GM12878 (cell line): Measurements from ENCODE around the gene IMMP2L. TPM values are rescaled to one million over a fixed set of nuclear protein-coding genes. Genes with fewer than 3 reads are reported as not detected.

Experiments used
- ATAC-seq: fragments of 200-7000 bp; cut with Tn5 transposase; 3 replicates; pipeline ENCODE4 v1.9.1; 2020; ENCODE audit warnings: mild to moderate bottlenecking, moderate library complexity
- BruUV-seq: library from RNA; stranded (reverse); fragments of 400-500 nt; replicated peaks from 2 replicates; lab custom pipeline; 2021; lab: Mats Ljungman, UMichigan
- CTCF ChIA-PET: fragments of 300-600 bp; sonication (Branson Sonifier 250); formaldehyde crosslinking; extraction: SDS; loops from one replicate; lab custom pipeline; 2021; ENCODE audit warnings: inconsistent platforms; lab: Yijun Ruan, JAX
- POLR2A ChIA-PET: fragments of 350-600 bp; formaldehyde crosslinking; extraction: SDS; loops from one replicate; lab custom pipeline; 2021; ENCODE audit warnings: inconsistent platforms; lab: Charles Lee
- RAD21 ChIA-PET: fragments of 300-600 bp; sonication (Branson Sonifier 250); formaldehyde crosslinking; loops from one replicate; lab custom pipeline; 2023; ENCODE audit warnings: antibody characterized with exemption; ENCODE audit not compliant: unreplicated experiment; lab: Charles Lee
- SMC1A ChIA-PET: fragments of 300-600 bp; sonication (Branson Sonifier 250); formaldehyde crosslinking; loops from one replicate; lab custom pipeline; 2023; ENCODE audit not compliant: unreplicated experiment, uncharacterized antibody; lab: Charles Lee
- DNase-seq: peaks from one replicate; pipeline ENCODE4 v3.0.0-alpha.2; 2011; ENCODE audit warnings: low read depth, low spot score
- FAIRE-seq: peaks from 3 replicates; lab custom pipeline; 2011; peaks lifted over from hg19 to GRCh38; lab: Jason Lieb, UNC
- H2AFZ ChIP-seq: 2 replicates; pipeline ENCODE4 v1.6.0; 2011; ENCODE audit warnings: low read depth, low read length, control low read depth; ENCODE audit not compliant: control insufficient read depth
- H3K27ac ChIP-seq: 2 replicates; pipeline ENCODE4 v1.5.1; 2011; ENCODE audit warnings: control low read depth; ENCODE audit not compliant: control insufficient read depth, insufficient read depth
- H3K27me3 ChIP-seq, 2 experiments: replicated peaks in 1 of 2; 2 replicates each; pipeline versions ENCODE4 v1.6.0 to v1.6.1; 2011; ENCODE audit warnings: low read length in 1 of 2; ENCODE audit not compliant: control insufficient read depth in 2 of 2, insufficient read depth in 2 of 2
- H3K36me3 ChIP-seq, 2 experiments: 2 replicates each; pipeline ENCODE4 v1.5.1; 2011; ENCODE audit warnings: low read length in 1 of 2; ENCODE audit not compliant: control insufficient read depth in 2 of 2, insufficient read depth in 2 of 2
- H3K4me1 ChIP-seq: 2 replicates; pipeline ENCODE4 v1.6.1; 2011; ENCODE audit warnings: mild to moderate bottlenecking, low read length, moderate library complexity, mixed read lengths; ENCODE audit not compliant: control insufficient read depth, insufficient read depth
- H3K4me2 ChIP-seq: 2 replicates; pipeline ENCODE4 v1.6.0; 2011; ENCODE audit warnings: control low read depth; ENCODE audit not compliant: control insufficient read depth, insufficient read depth
- H3K4me3 ChIP-seq: fragments of 200-600 bp; sonication (generic); 2 replicates; pipeline ENCODE4 v1.5.1; 2016
- H3K79me2 ChIP-seq: 2 replicates; pipeline ENCODE4 v1.6.0; 2011; ENCODE audit warnings: low read length; ENCODE audit not compliant: control insufficient read depth, insufficient read depth
- H3K9ac ChIP-seq: 2 replicates; pipeline ENCODE4 v1.8.0; 2011; ENCODE audit warnings: low read length, control low read depth, mixed read lengths; ENCODE audit not compliant: control insufficient read depth, insufficient read depth
- H3K9me3 ChIP-seq: replicated peaks from 3 replicates; pipeline ENCODE4 v1.5.1; 2011; ENCODE audit warnings: mild to moderate bottlenecking, low read length; ENCODE audit not compliant: control insufficient read depth, insufficient read depth
- H4K20me1 ChIP-seq: 2 replicates; pipeline ENCODE4 v1.6.0; 2011; ENCODE audit not compliant: control insufficient read depth, insufficient read depth
- EED ChIP-seq: sonication (generic); IDR thresholded peaks from 2 replicates; pipeline ENCODE4 v1.6.1; 2016; ENCODE audit warnings: antibody characterized with exemption, low read depth
- EZH2 ChIP-seq: IDR thresholded peaks from 2 replicates; pipeline ENCODE4 v1.6.1; 2012; ENCODE audit warnings: low read depth, mild to moderate bottlenecking, control low read depth, inconsistent platforms, low read length, borderline replicate concordance; ENCODE audit not compliant: control insufficient read depth
- MXI1 ChIP-seq: fragments of 150-350 bp; IDR thresholded peaks from 2 replicates; pipeline ENCODE4 v1.6.1; 2011; ENCODE audit warnings: low read depth, mild to moderate bottlenecking, inconsistent platforms, low read length, improper control_type of control experiment
- SMC3 ChIP-seq: IDR thresholded peaks from 2 replicates; pipeline ENCODE4 v1.6.1; 2011; ENCODE audit warnings: low read length, improper control_type of control experiment, borderline replicate concordance
- SREBF1 ChIP-seq: IDR thresholded peaks from 2 replicates; pipeline ENCODE4 v1.6.1; 2012; ENCODE audit warnings: mild to moderate bottlenecking, low read length
- WGBS: methylation state at CpG from one replicate; pipeline ENCODE4 v1.1.6; 2016; ENCODE audit warnings: low lambda C conversion rate; ENCODE audit not compliant: insufficient replicate concordance, insufficient coverage; ENCODE audit errors: missing lambda C conversion rate; 5-methylcytosine and 5-hydroxymethylcytosine counted together
- in situ Hi-C: fragments of 300-500 bp; cut with MboI; formaldehyde crosslinking; loops from 9 replicates; pipeline ENCODE4 v1.14.3; 2018; ENCODE audit warnings: mixed read lengths
- intact Hi-C: fragments of 100-400 bp; cut with micrococcal nuclease; formaldehyde crosslinking; loops from one replicate; pipeline ENCODE4 v1.14.2; 2022; ENCODE audit not compliant: unreplicated experiment
- polyA plus RNA-seq, 11 experiments: library from polyadenylated mRNA; depleted of rRNA in 4 of 11; unstranded in 6 of 11; stranded (reverse) in 5 of 11; fragments of >200 nt; fragmentation: Nextera tagmentation in 4 of 11; fragmentation: Illumina TruSeq in 1 of 11; extraction: Ambion mirVana in 4 of 11; extraction: Trizol in 1 of 11; gene quantifications; 1 replicate in 1 of 11; 2 replicates in 10 of 11; pipeline versions ENCODE4 v1.2.1 to v1.2.3, GENCODE V29; 2011 to 2016; ENCODE audit warnings: inconsistent platforms in 2 of 11, missing spikeins in 2 of 11, low read depth in 1 of 11
- total RNA-seq, 4 experiments: library from RNA; depleted of rRNA in 3 of 4; stranded (reverse); fragments of >200 nt in 3 of 4; fragmentation: Illumina TruSeq in 1 of 4; extraction: Trizol in 1 of 4; gene quantifications; 2 replicates each; pipeline versions ENCODE4 v1.2.1 to v1.2.3, GENCODE V29; 2013 to 2021

Gene IMMP2L
- total and polyA plus RNA-seq, 10 of the 15 experiments (the other 5 are each of a cell fraction or from before 2014, with no cell fraction given) = 12.6 to 46.3 (median 19.6) TPM

- Histone ChIP-seq H3K27me3 (no peaks in the 10 kb centered on the region), H2AFZ (no peak overlapping the region), H3K9me3 (no peaks in the 10 kb centered on the region; the same call in 2 of the 3 replicates), H3K79me2 (no peaks in the 10 kb centered on the region), H3K4me2 (no peak overlapping the region), H3K4me3 (no peak overlapping the region), H4K20me1 (no peaks in the 10 kb centered on the region), H3K9ac (no peak overlapping the region), H3K36me3 (no peaks in the 10 kb centered on the region), H3K27ac (no peak overlapping the region), H3K4me1 (peaks cover 19% of the 10 kb centered on the region)
- POLR2A ChIA-PET = no interaction called here
- BruUV-seq = no TSS peak
- in situ Hi-C loops = no loop called here
- DNase-seq (no peak), FAIRE-seq (no peak), ATAC-seq (no peak)
- intact Hi-C loops = no loop called here
- RAD21 ChIA-PET = no interaction called here
- SMC1A ChIA-PET = interaction anchor here (1.1 kb wide), 1 partner anchor 16 kb away, joined by 3 read pairs; no protein-coding TSS in a partner anchor
- CTCF ChIA-PET = no interaction called here
- TF ChIP-seq EED = no peak
- TF ChIP-seq EZH2 = no peak
- TF ChIP-seq SREBF1 = no peak
- 100% methylated on average over 1 of the region's 1 CpG for WGBS
These were observed 37.2 kb downstream of the IMMP2L start for GRCh38 chr7:111525100-111525499.

GRCh38 chr7:111521660-111522059 is 40.6 kb downstream of the IMMP2L start:
- H3K4me2 ChIP-seq = no peak overlapping the region
- no peak for FAIRE-seq
- peaks cover under 1% of the 10 kb centered on the region; the same call in 1 of the 2 replicates for H3K4me1 ChIP-seq
- in situ Hi-C loops = no loop called here
- no peak overlapping the region for H3K4me3 ChIP-seq
- H3K9me3 ChIP-seq = no peaks in the 10 kb centered on the region; the same call in 2 of the 3 replicates
- no peak for ATAC-seq
- no peak overlapping the region for H2AFZ ChIP-seq
- intact Hi-C loops = no loop called here
- TF ChIP-seq SMC3 = no peak
- TF ChIP-seq MXI1 = no peak
- no peak for TF ChIP-seq SREBF1
- no peaks in the 10 kb centered on the region for H3K79me2 ChIP-seq
- no peak overlapping the region for H3K27ac ChIP-seq
- DNase-seq = no peak
- ChIA-PET CTCF (no interaction called here), SMC1A (interaction anchor here (1.0 kb wide), 1 partner anchor 9 kb away, joined by 3 read pairs; no protein-coding TSS in a partner anchor), RAD21 (no interaction called here), POLR2A (no interaction called here)
- no peaks in the 10 kb centered on the region for H4K20me1 ChIP-seq
- no peaks in the 10 kb centered on the region; a peak in 1 of 4 replicates for H3K36me3 ChIP-seq
- BruUV-seq = no TSS peak
- H3K9ac ChIP-seq = no peak overlapping the region
- no peaks in the 10 kb centered on the region for H3K27me3 ChIP-seq
